Esophagus squamous epithelium (tissue), 4 donors: ENCODE results near the gene SEC61A2.

ENCODE experiments used
- POLR2A ChIP-seq, 4 donors: fragments of 450-650 bp; IDR thresholded peaks; one replicate each; pipeline ENCODE4 v1.6.1; 2017; ENCODE audit warnings: antibody characterized with exemption in 4 of 4, mild to moderate bottlenecking in 4 of 4, moderate library complexity in 3 of 4
- TF ChIP-seq, protein P1 (sequence below), 6 experiments: fragments of 450-650 bp in 4 of 6; fragments of 200-600 bp in 2 of 6; sonication (generic) in 2 of 6; IDR thresholded peaks; one replicate each; pipeline ENCODE4 v1.5.1; 2016 to 2019; ENCODE audit warnings: antibody characterized with exemption in 6 of 6, mild to moderate bottlenecking in 4 of 6, moderate library complexity in 4 of 6

DNA sequence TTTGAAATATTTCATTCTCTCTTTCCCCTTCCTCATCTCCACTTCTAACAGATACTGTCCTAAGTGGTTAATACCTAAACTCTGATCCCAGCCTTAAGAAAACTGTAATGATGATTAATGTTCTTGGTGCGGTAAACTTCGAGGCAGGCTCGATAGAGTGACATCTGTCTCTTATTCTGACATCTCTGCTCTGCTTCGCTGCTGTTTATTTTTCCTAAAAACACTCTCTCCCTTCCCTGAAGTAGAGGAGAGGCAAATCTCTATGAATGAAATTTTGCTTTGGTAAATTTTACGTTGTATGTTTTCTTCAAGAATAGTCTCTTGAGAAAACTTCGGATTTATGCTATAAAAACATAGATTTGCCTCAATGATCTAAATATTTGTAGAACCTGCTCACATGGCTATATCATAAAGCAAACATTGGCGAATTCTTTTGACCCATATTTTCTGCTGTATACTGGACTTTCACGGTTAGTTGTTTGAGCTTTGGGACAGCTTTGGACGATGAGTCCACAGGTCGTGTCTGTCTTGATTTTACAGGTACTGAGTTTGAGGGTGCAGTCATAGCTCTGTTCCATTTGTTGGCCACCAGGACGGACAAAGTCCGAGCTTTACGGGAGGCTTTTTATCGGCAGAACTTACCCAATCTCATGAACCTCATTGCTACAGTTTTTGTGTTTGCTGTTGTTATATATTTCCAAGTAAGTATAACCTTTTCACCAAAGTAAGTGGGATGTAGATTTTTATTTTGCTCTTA is 27.1 kb downstream of the SEC61A2 start:
- TF ChIP-seq, protein P1, sequence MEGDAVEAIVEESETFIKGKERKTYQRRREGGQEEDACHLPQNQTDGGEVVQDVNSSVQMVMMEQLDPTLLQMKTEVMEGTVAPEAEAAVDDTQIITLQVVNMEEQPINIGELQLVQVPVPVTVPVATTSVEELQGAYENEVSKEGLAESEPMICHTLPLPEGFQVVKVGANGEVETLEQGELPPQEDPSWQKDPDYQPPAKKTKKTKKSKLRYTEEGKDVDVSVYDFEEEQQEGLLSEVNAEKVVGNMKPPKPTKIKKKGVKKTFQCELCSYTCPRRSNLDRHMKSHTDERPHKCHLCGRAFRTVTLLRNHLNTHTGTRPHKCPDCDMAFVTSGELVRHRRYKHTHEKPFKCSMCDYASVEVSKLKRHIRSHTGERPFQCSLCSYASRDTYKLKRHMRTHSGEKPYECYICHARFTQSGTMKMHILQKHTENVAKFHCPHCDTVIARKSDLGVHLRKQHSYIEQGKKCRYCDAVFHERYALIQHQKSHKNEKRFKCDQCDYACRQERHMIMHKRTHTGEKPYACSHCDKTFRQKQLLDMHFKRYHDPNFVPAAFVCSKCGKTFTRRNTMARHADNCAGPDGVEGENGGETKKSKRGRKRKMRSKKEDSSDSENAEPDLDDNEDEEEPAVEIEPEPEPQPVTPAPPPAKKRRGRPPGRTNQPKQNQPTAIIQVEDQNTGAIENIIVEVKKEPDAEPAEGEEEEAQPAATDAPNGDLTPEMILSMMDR (IDR thresholded peaks at IDR 0.05), result no peak
- TF ChIP-seq POLR2A (IDR thresholded peaks at IDR 0.05), result no peak
